NCI-H187 (cell line): ENCODE data around the gene FGF2.
"Not testable (repeated sequence)": the region's sequence is repeated elsewhere in the genome, so short reads cannot be mapped to it uniquely, and the experiment has no call there.

Experiments
- DNase-seq, 2 experiments: peaks; one replicate each; lab custom pipeline; 2025; lab: John Stamatoyannopoulos, UW

FGF2 gene

DNA sequence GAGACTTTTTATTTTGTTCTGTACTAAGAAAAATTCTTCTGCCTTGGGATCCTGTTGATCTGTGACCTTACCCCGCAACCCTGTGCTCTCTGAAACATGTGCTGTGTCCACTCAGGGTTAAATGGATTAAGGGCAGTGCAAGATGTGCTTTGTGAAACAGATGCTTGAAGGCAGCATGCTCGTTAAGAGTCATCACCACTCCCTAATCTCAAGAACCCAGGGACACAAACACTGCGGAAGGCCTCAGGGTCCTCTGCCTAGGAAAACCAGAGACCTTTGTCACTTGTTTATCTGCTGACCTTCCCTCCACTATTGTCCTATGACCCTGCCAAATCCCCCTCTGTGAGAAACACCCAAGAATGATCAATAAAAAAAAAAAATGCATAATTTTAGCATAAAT, 13.8 kb upstream of the FGF2 start:
- not testable (repeated sequence) for DNase-seq

DNA sequence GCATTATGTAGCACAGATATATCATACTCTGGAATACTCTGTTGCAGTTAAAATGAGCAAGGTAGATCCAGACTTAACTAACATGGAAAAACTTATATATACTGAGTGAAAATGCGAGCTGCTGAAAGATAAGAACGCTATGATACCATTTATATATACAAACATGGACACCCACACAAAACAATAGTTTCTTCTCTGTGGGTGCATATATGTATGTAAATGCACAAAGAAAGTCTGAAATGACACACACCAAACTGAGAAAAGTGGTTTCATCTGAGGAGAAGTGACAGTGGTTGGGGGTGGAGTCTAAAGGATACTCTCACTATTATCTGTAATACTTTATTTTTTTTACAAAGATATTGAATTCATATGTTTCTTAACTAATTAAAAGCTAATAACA, 12.2 kb upstream of the FGF2 start:
- DNase-seq: no peak

DNA sequence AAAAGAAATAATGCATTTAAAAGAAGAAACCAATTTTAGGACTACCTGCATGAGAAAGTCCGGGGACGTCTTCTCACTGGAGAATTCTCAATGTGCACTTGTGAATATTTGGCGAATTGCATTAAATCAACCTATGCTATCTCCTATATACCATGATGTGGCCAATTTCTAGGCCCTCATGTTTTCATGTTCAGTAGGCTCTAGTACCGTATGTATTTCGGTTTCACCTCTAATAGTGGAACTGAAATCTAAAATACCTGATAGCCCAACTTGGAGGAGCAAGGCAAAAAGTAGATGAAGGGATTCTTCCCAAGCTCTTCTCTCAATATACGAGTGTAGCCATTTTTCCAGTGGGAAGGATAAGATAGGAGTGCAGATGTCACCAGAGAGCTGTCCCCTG, 11.4 kb upstream of the FGF2 start:
- no peak for DNase-seq

DNA sequence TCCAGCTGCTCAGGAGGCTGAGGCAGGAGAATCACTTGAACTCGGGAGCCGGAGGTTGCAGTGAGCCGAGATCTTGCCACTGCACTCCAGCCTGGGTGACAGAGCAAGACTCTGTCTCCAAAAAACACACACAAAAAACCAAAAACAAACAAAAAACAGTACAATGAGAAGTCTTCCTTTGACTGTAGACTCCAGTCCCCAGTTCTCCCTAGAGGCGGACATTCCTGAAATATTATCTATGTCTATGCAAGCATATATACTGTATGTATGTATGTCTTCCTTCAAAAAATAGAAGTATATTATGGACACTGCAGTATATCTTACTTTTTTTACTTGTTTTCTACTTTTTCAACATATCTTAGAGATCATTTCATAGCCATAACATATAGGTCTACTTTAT, 10.2 kb upstream of the FGF2 start:
- DNase-seq: no peak

DNA sequence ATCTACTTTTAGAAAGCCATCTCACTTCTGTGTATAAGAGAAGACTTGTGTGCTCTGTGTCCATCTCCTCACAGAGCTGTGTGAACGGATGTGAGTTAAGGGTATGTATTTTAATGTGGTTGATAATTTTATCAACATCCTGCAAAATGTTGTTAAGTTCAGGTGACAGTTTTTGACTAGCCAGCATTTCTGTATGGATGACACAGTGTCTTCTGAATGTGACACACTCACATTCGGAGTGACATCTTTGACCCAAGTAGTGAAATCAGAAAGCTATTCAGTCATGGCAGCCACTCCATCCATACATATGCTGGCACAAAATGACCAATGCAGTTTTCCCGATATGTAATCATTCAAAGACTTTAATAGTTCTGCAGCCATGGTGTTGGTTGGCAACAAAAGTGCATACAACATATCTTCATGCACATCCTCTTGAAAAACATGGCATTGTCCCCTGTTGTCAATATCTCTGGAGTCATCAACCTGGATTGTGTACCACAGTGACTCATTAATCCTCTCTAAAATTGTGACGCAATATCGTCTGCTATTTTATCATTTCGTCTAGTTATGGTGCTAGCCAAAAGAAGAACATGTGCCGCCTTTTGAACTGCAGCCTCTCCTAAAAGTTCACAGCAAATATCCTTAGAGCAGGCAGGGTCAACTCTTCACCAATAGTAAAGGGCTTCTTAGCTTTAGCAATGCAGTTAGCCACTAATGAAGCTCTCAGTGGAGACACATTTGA, 6.8 kb upstream of the FGF2 start:
- no peak for DNase-seq

DNA sequence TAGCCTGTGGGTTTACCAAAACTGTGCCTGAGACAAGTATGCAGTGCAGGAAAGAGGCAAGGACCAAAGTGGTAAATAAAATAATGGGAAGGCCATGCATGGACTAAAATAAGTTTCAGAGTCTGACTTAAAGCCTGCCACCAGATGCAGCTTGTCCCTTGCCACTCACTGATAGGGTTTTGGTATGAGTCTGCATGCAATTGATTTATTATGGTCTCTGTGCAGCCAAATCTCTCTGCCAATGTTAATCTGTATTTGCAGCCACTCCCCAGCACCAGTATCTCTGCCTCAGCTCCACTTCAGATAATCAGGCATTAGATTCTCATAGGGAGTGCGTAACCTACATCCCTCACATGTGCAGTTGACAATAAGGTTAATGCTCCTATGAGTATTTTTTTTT, 5.5 kb upstream of the FGF2 start:
- DNase-seq: no peak

DNA sequence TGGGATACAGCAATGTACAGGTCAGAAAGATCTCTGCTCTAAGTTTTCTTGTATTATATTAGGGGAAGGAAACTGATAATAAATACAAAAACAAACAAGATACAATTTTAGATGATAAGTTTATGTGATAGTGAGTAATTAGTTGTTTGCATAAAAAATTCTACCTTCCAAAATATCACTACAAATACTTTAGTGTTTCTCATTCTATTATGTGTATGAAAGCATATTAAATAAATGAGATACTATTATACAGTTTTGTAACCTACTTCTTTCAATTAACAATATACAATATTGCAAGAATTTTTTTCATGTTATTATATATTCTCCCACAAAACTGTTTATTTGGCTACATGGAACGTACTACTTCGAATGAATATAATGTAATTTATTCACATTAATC, 4.2 kb upstream of the FGF2 start:
- DNase-seq: no peak

DNA sequence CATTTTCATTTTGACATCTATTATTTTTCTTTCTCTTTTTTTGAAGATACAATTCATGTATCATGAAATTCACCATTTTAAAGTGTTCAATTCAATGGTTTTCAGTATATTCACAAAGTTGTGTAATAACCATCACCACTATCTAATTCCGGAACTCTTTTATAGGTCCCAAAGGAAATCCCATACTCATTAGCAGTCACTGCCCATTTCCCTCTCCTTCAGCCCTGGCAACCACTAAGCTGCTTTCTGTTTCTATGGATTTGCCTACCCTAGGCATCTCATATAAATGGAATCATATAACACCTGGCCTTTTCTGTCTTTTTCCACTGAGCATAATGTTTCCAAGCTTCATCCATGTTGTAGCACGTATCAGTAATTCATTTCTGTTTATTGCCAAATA, 3.2 kb upstream of the FGF2 start:
- no peak for DNase-seq

DNA sequence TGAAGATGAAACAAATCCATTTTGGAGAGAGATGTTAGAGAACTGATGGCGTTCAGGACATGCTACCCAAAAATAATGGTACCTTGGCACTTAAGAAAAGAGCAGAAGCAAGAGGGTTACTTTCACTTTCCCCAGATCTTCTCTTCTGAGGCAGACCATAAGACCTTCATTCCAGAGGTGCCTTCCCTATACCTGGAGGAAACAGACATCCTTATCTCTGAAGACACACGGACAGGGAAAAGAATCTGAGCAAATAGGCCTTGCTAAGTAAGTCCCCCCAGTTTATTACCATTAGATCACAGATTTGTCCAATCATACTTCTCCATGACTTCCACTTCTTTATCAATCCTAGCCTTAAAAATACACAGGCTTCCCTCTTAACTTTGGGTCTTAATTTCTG, 2.0 kb upstream of the FGF2 start:
- DNase-seq: no peak

DNA sequence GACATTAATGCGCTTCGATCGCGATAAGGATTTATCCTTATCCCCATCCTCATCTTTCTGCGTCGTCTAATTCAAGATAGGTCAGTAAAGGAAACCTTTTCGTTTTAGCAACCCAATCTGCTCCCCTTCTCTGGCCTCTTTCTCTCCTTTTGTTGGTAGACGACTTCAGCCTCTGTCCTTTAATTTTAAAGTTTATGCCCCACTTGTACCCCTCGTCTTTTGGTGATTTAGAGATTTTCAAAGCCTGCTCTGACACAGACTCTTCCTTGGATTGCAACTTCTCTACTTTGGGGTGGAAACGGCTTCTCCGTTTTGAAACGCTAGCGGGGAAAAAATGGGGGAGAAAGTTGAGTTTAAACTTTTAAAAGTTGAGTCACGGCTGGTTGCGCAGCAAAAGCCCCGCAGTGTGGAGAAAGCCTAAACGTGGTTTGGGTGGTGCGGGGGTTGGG, 528 bp upstream of the FGF2 start:
- DNase-seq: no peak

DNA sequence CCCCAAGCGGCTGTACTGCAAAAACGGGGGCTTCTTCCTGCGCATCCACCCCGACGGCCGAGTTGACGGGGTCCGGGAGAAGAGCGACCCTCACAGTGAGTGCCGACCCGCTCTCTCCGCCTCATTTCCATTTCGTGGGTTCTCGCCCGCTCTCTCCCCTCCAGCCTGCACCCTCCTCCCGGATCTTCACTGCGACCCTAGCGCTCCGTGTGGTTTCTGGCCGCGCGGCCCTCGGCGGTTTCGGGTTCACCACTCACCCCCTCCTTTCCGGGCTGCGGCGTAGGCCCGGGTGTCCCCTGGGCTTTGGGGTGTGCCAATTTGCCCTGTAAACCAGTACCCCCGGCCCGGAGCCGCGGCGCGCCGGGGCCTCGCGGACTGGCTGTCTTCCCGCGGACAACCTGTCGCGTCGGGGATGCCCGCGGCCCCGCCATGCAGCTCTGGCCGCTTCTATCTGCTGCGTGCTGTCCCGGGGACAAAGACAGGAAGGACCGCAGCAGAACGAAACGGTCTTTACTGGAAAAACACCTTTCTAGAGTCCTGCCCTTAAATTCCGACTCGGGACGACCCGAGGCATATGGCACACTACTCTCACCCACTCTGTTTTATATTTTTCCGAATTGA, 737 bp downstream of the FGF2 start:
- DNase-seq: no peak

DNA sequence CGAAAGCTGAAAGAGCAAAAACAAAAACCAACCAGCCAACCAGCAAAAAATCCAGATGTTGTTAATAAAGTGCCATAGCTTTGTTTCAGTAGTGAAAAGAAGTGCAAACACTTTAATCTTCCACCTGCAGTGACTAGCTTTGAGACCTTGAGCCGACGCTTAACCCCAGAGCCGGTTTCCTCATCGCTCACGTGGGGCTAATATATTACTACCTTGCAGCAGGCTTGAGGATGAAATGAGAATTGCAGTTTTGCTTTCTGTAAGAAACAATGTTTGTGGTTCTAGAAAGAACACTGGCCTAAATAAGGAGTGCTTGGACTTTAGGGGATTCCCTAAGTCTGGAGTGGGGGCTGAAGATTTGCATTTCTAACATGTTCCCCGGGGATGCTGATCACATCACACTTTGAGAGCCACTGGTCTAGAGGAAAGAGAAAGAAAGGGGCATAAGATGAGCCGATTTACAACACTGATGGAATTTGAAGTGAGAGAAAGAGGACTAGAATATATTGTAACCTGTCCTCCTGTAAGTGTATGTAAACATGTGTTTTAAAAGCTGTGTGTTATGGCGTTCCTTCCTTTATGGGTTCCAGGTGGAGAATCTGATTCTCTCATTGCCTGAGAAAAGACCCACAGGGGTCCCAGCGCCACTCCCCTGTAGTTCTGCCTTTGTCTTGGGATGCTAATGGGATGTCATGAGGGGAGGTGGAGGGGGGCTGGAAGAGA, 1.4 kb downstream of the FGF2 start:
- DNase-seq: no peak

DNA sequence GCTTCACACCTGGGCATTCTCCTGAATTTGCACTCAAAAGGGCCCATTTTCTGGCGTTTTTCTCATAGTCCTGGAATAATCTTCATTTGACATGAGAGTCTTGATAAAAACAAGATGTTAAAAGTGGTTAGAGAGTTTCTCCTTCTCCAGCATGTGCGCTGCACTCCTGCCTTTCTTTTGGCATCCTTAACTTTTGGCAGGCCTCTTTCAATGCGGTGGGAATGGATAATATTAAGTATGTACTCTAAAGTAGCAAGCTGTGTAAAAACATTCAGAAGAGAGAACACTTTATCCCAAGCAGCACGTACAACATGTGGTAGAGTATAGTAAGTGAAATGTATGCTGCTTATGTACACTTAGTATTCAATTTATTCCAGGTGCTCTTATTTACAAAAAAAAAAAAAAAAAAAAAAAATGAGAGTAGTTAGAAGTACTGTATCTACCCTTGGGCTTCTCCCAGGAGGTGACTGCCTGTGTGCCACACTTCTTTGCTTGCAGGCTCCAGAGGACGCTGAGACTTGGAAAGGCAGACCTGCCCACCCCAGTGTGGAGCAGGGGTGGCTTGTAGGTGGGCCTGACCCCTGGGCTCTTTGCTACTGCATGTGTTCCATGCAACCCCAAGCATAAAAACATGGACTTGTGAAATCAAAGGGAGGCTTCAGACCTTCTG, 3.9 kb downstream of the FGF2 start:
- DNase-seq: no peak

DNA sequence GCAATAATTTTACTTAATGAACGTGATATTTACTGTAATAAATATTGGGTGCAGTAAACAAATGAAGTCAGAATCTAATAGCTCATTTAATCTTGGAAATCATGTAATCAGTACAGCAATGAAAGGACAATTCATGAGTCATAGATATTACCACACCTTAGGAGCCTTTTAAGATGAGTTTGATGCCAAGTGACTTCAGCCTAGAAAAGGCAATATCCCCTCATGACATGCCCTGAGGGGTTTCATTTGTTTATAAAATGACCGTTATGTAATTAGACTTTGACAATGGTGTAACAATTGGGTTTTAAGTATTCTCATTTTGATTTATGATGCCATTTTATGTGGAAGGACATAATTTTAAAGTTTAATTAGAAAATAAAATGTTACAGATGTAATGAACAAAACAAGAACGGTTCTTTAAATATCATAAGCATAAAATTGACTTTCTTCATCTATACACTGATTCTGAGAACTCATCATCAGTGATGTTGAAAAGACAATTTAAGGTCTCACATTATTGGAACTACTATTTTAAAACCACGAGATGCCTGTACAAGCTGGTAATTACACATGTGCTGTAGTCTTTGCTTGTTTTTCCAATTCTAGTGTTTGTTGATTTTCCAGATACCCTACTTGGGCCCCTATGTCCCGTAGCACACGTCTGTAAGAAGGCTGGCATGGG, 5.0 kb downstream of the FGF2 start:
- DNase-seq: no peak

DNA sequence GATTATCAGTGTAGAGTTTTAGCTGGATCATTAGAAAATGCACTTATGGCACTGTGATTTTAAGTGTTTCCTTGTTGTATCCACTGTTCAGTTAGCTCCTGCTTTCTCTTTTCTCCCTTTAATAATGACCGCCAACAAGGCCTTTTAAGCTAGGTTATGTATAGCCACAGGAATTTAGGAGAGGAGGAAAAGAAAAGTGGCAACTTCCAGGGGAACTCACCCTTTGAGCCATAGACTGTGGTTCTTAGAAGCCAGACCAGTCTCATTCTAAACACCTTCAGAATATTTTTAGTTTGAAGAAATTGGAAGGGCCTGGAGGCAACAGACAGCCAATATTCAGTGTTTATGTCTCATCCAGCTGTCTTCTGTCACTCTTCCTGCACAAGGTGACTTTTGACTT, 6.1 kb downstream of the FGF2 start:
- DNase-seq: no peak

DNA sequence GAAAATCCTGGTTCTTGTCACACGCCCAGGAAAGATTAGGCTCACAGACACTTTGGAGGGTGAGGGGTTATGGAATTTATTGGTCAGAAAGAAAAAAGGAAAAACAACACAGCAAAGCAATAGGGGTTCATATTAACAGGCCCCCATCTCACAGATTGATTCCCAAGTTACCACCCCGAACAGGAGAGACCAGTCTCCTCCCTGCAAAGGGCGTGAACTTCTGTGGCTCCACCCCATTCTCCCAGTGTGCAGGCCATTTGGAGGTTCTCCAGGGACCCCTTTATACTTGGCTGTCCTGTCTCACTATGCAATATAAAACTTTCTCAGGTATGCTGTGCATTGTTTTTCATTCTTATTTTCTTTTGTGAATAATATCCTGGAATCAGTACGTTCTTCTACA, 7.4 kb downstream of the FGF2 start:
- no peak for DNase-seq

DNA sequence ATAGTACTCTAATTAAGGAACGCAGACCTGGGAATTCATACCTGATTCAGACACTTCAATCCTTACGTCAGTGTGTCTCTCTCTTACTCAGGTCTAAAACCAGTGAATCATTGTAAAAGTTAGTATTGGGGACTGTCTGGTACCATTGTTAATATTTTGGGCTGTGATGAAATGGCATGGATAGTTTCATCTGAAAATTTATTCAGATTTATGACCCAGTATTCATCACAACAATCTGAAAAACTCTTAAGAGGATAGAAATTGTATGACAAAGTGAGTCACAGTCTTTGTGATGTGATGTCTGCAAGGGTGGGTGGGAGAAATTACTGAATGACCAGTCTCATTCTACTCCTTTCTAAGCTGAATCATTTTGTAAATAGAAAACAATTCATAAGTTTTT, 10.3 kb downstream of the FGF2 start:
- no peak for DNase-seq

DNA sequence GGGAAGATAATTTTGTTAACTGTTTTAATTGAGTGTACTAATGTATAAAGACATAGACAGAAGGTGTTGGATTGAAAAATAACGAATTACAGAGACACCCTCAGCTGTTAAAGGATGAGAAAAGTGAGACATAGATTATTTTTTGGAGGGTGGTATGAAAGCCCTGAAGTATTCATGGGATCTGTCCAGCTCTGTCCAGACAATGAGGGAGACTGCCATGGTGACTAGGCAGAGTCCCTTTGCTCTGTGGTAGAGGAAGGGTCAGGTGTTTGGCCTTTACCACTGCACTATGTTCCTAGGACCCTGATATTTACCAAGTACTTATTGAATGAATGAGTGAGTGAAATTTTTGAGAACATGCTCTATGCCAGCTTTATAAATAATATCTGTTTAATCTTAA, 11.4 kb downstream of the FGF2 start:
- DNase-seq: no peak

DNA sequence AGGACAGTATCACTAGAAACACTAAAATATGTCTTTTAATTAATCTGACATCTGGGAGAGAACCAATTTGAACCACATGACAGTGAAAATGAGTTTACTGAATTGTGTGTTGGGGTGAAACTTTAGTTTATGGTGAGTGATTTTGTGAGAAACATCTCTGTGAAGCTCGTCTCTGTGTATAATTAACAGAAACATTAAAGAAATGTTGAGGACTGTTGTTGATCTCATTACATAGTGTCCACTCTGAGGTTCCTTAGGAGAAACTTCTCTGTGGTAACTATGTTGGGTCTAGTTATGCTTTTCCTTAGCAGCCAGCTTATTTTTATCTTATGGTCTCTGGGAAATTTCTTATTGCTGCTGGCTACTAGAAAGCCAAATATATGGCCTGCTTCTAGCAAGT, 15.8 kb downstream of the FGF2 start:
- no peak for DNase-seq

DNA sequence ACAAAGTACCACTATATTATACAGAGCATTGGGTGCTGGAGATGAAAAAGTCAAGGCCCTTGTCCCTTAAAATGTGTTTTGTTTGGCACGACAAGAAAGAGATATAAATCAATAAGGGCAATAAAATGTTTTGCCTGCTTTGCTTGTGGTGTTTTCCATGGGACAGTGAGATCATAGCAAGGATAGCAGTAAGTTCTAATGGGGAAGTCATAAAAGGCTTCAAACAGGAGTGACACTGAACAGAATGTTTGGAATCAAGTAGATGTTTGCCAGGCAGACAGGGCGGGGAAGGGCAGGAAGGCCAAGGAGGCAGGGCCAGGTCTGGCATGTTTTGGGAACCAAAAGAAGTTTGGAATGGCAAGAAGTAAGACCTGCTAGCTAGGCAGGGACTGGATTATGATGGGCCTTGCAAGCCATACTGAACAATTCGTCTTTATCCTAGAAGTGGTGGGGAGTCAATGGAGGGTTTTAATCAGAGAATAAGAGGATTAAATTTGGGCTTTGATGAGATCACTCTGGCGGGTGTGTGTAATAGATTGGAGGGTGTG, 16.4 kb downstream of the FGF2 start:
- DNase-seq: no peak

DNA sequence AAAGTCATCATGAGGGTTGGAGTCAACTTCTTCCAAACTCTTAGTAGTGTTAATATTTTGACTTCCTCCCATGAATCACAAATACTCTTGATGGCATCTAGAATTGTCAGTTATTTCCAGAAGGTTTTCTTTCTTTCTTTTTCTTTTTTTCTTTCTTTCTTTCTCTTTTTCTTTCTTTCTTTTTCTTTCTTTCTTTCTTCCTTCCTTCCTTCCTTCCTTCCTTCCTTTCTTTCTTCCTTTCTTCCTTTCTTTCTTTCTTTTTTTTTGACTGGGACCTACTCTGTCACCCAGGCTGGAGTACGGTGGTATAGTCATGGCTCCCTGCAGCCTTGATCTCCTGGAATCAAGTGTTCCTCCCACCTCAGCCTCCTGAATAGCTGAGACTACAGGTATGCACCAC, 17.8 kb downstream of the FGF2 start:
- DNase-seq: not testable (repeated sequence)

DNA sequence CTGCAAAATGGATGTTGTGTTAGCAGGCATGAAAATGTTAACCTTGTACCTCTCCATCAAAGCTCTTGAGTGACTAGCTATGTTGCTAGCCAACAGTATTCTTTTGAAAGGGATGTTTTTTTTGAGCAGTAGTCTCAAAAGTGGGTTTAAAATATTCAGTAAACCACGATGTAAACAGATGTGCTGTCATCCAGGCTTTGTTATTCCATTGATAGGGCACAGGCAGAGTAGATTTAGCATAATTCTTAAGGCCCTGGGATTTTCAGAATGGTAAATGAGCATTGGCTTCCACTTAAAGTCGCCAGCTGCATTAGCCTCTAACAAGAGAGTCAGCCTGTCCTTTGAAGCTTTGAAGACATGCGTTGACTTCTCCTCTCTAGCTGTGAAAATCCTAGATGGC, 18.4 kb downstream of the FGF2 start:
- DNase-seq: no peak
